PFSK-1 (cell line): Measurements from ENCODE around the gene TRMT10A.

Source experiments
- SIN3A ChIP-seq: IDR thresholded peaks from 2 replicates; pipeline ENCODE4 v1.6.1; 2012; ENCODE audit warnings: mild to moderate bottlenecking, low read length, moderate library complexity, borderline replicate concordance; ENCODE audit not compliant: insufficient read depth
- TAF1 ChIP-seq: IDR thresholded peaks from 2 replicates; pipeline ENCODE4 v1.6.1; 2012; ENCODE audit warnings: low read length, control low read depth, borderline replicate concordance; ENCODE audit not compliant: insufficient read depth

DNA sequence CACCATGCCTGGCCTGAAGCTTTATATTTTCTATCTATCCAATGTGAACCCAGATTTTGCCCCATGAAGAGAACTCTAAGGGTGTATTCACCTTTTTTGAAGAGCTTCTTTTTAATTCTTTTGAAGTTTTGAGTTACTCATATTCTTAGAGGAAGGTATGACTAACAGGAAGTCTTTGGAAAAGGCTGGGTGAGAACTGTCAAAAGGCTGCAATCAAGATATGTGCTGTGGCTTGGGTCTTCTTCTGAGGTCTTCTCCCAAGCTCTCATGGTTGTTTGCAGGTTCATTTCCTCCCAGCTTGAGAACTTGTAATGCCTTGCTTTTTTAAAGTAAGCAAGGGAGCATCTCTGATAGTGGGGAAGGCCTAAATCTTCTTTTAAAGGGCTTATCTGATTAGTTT, 56.1 kb downstream of the TRMT10A start:
- TF ChIP-seq TAF1 (no peak), SIN3A (no peak)
